Psoas muscle (tissue), 8 donors: ENCODE results near the gene RFX6. TPM values are rescaled to one million over a fixed set of nuclear protein-coding genes. Genes with fewer than 3 reads are reported as not detected.

Source experiments
- ATAC-seq, 4 donors: fragments of 200-7000 bp; cut with Tn5 transposase; one replicate each; pipeline ENCODE4 v1.9.1; 2020; ENCODE audit warnings: moderate library complexity in 3 of 4, mild to moderate bottlenecking in 2 of 4
- DNase-seq, 2 donors: peaks; one replicate each; pipeline ENCODE4 v3.0.0-alpha.2; 2020
- H3K27ac ChIP-seq: fragments of 200-600 bp; one replicate; pipeline ENCODE4 v1.8.0; 2022
- H3K27me3 ChIP-seq, 3 donors: fragments of 200-600 bp in 1 of 3; one replicate each; pipeline versions ENCODE4 v1.6.1 to v1.8.0; 2013 to 2022; ENCODE audit warnings: low read length in 2 of 3, mild to moderate bottlenecking in 2 of 3, moderate library complexity in 1 of 3; ENCODE audit not compliant: insufficient read depth in 3 of 3
- H3K36me3 ChIP-seq, 2 donors: fragments of 200-600 bp in 1 of 2; one replicate each; pipeline versions ENCODE4 v1.6.1 to v1.8.0; 2013 to 2022; ENCODE audit warnings: low read depth in 1 of 2, mild to moderate bottlenecking in 1 of 2, moderate library complexity in 1 of 2; ENCODE audit not compliant: insufficient read depth in 1 of 2
- H3K4me1 ChIP-seq: fragments of 200-600 bp; one replicate; pipeline ENCODE4 v1.8.0; 2022
- H3K4me3 ChIP-seq: fragments of 200-600 bp; one replicate; pipeline ENCODE4 v1.8.0; 2022; ENCODE audit warnings: mild to moderate bottlenecking
- H3K9me3 ChIP-seq: fragments of 200-600 bp; one replicate; pipeline ENCODE4 v1.8.0; 2022
- WGBS, 3 donors: extraction: QIAGEN DNeasy Blood & Tissue Kit; methylation state at CpG; one replicate each; pipeline versions ENCODE4 v1.1.6 to v1.1.7; 2013; 5-methylcytosine and 5-hydroxymethylcytosine counted together
- intact Hi-C, 2 donors: fragments of 100-400 bp; cut with DNase I; formaldehyde crosslinking; loops; one replicate each; pipeline versions ENCODE4 v1.11.0 to v1.14.2; 2022
- polyA plus RNA-seq, 3 donors: library from polyadenylated mRNA; stranded (reverse); fragments of 200-250 nt; gene quantifications; one replicate each; pipeline ENCODE4 v1.2.3, GENCODE V29; 2013
- total RNA-seq, 4 donors: library from RNA; stranded (reverse); fragmentation: NEBNext Ultra II Directional in 2 of 4; extraction: Animal tissue kit (Norgen Biotek cat#: 25700) in 2 of 4; gene quantifications; one replicate each; pipeline versions ENCODE4 v1.2.1 to v1.2.4, GENCODE V29; 2021 to 2023
- TF ChIP-seq, protein P1 (sequence below): fragments of 200-600 bp; IDR thresholded peaks from one replicate; pipeline ENCODE4 v1.8.0; 2022; ENCODE audit warnings: antibody characterized with exemption
- donor health status: healthy with polysubstance abuse.
- donor health status: DM: no; HTN: no; CAD: no; lungs with moderate emphysema.
- donor health status: Bipolar disorder and iron deficiency.
- donor health status: healthy.
- donor health status: DM: yes; HTN: yes; CAD: no.
- donor health status: DM: no; HTN: no; CAD: no.
- donor health status: DM: no; HTN: no; CAD: no.
- donor health status: DM: yes; HTN: yes; CAD: no.

The RFX6 gene
- total and polyA plus RNA-seq, 7 donors, result not detected

DNA sequence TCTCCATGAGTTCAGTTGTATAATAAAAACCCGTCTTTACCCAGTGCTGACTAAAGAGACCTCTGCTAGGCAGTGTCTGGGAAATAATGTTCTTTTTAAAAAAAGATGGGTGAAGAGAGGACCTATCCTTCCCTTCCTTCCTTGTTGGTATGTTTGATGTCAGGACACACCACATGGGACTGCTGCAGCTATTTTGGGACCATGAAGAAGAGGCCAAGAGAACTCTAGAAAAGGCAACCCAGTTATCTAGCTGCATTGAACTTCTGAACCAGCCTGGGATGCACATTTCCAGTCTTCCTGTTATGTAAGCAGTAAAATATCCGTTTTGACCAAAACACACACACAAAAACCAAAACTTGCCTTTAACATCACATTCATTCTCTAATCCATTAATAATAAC lies 77.3 kb downstream of the RFX6 start:
- no peak overlapping the region for H3K27ac ChIP-seq
- WGBS, 3 donors, result 28 to 52% (median 31%) methylated on average over 2 of the region's 2 CpGs
- H3K36me3 ChIP-seq, result no peaks in the 10 kb centered on the region
- DNase-seq (no peak), ATAC-seq (no peak)
- H3K4me3 ChIP-seq, result no peak overlapping the region
- H3K9me3 ChIP-seq, result no peaks in the 10 kb centered on the region
- H3K27me3 ChIP-seq, result no peaks in the 10 kb centered on the region
- H3K4me1 ChIP-seq, result no peaks in the 10 kb centered on the region
- intact Hi-C loops, result no loop called here
- TF ChIP-seq, protein P1, sequence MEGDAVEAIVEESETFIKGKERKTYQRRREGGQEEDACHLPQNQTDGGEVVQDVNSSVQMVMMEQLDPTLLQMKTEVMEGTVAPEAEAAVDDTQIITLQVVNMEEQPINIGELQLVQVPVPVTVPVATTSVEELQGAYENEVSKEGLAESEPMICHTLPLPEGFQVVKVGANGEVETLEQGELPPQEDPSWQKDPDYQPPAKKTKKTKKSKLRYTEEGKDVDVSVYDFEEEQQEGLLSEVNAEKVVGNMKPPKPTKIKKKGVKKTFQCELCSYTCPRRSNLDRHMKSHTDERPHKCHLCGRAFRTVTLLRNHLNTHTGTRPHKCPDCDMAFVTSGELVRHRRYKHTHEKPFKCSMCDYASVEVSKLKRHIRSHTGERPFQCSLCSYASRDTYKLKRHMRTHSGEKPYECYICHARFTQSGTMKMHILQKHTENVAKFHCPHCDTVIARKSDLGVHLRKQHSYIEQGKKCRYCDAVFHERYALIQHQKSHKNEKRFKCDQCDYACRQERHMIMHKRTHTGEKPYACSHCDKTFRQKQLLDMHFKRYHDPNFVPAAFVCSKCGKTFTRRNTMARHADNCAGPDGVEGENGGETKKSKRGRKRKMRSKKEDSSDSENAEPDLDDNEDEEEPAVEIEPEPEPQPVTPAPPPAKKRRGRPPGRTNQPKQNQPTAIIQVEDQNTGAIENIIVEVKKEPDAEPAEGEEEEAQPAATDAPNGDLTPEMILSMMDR, result no peak

DNA sequence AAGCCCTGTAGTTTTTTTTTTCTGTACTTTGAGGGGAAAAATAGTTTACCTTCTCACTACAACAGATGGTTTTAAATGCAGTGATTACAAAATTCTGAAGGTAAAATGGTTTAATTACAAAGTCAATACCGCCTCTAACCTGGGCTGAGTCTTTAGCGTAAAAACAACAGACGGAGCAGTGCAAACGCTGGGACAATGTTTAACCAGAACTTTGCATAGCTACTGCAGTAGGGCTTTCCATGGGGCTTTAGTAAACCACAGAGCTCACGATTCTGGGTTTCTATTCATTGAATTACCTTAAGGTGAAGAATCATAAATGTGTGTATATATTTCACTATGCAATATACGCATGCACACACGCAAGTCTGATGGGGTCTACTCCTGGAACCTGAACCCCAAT lies 77.9 kb downstream of the RFX6 start:
- ATAC-seq (no peak), DNase-seq (no peak)
- no peaks in the 10 kb centered on the region for H3K9me3 ChIP-seq
- no peak overlapping the region for H3K4me3 ChIP-seq
- H3K4me1 ChIP-seq, result no peaks in the 10 kb centered on the region
- intact Hi-C loops, result no loop called here
- no peaks in the 10 kb centered on the region for H3K27me3 ChIP-seq
- TF ChIP-seq, protein P1, result no peak
- no peaks in the 10 kb centered on the region for H3K36me3 ChIP-seq
- 79 to 84% (median 81%) methylated on average over 7 of the region's 7 CpGs for WGBS, 3 donors
- no peak overlapping the region for H3K27ac ChIP-seq

GRCh38 chr6:116955773-116956172 lies 78.7 kb downstream of the RFX6 start:
- Histone ChIP-seq H3K9me3 (no peaks in the 10 kb centered on the region), H3K36me3 (no peaks in the 10 kb centered on the region), H3K27ac (no peak overlapping the region), H3K4me3 (no peak overlapping the region), H3K27me3 (no peaks in the 10 kb centered on the region), H3K4me1 (no peaks in the 10 kb centered on the region)
- ATAC-seq (no peak), DNase-seq (no peak)
- TF ChIP-seq, protein P1, result no peak
- intact Hi-C loops, result no loop called here
- WGBS, 3 donors, result 71 to 76% (median 73%) methylated on average over 7 of the region's 7 CpGs

DNA sequence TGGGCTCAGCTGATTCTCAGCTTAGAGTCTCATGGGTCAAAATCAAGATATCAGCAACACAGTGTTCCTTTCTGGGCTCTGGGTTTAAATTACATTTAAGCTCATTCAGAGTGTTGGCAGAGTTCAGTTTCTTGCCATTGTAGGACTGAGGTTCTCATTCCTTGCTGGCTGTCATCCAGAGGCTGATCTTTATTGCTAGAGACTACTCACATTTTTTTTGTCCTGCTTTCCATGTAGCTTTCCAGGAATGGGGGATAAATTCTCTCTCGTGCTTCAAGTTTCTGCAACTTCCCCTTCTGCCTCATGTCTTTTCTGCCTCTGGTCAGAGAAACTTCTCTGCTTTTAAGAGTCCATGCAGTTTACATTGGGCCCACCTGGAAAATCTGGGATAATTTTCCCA lies 86.9 kb downstream of the RFX6 start:
- 19 to 43% (median 33%) methylated on average over 1 of the region's 1 CpG for WGBS, 3 donors
- Histone ChIP-seq H3K4me1 (no peaks in the 10 kb centered on the region), H3K4me3 (no peak overlapping the region), H3K36me3 (no peaks in the 10 kb centered on the region), H3K27ac (no peak overlapping the region), H3K27me3 (no peaks in the 10 kb centered on the region), H3K9me3 (no peaks in the 10 kb centered on the region)
- TF ChIP-seq, protein P1, result no peak
- no peak for ATAC-seq
- intact Hi-C loops, result loop anchor here in 1 of 2 donors (10.0 kb wide), 2 partner anchors 641 to 749 kb away; partner anchors contain the start of gene GOPC
- no peak for DNase-seq
